Gastrocnemius medialis (tissue), 4 donors: ENCODE measurements around the gene PEMT. TPM values are rescaled to one million over a fixed set of nuclear protein-coding genes. Genes with fewer than 3 reads are reported as not detected.

ENCODE experiments used
- ATAC-seq, 2 donors: fragments of 150-250 bp; one replicate each; pipeline ENCODE4 v1.9.1; 2016
- DNase-seq, 2 donors: peaks; one replicate each; pipeline ENCODE4 v3.0.0-alpha.2; 2019
- H3K27ac ChIP-seq, 4 donors: fragments of 200-600 bp; sonication (generic); 1 replicate in 1 of 4; 2 replicates in 3 of 4; pipeline ENCODE4 v1.5.1; 2016 to 2018; ENCODE audit warnings: mild to moderate bottlenecking in 2 of 4, moderate library complexity in 1 of 4
- H3K27me3 ChIP-seq, 3 donors: fragments of 200-600 bp; sonication (generic) in 2 of 3; 1 replicate in 1 of 3; 2 replicates in 2 of 3; pipeline versions ENCODE4 v1.5.1 to v1.6.0; 2016 to 2019; ENCODE audit warnings: mild to moderate bottlenecking in 1 of 3, moderate library complexity in 1 of 3
- H3K36me3 ChIP-seq, 2 donors: fragments of 200-600 bp; sonication (generic) in 1 of 2; one replicate each; pipeline ENCODE4 v1.5.1; 2017 to 2018
- H3K4me1 ChIP-seq, 2 donors: fragments of 200-600 bp; sonication (generic) in 1 of 2; one replicate each; pipeline ENCODE4 v1.5.1; 2016 to 2017; ENCODE audit warnings: mild to moderate bottlenecking in 2 of 2
- H3K4me3 ChIP-seq, 4 donors: fragments of 200-600 bp; sonication (generic) in 3 of 4; 1 replicate in 1 of 4; 2 replicates in 3 of 4; pipeline ENCODE4 v1.5.1; 2016 to 2019; ENCODE audit warnings: mild to moderate bottlenecking in 2 of 4
- H3K9me3 ChIP-seq, 3 donors: fragments of 200-600 bp; sonication (generic) in 2 of 3; 1 replicate in 1 of 3; 2 replicates in 2 of 3; pipeline ENCODE4 v1.5.1; 2016 to 2019
- POLR2A ChIP-seq, 2 donors: fragments of 450-650 bp; IDR thresholded peaks; one replicate each; pipeline ENCODE4 v1.6.1; 2017; ENCODE audit warnings: antibody characterized with exemption in 2 of 2, mild to moderate bottlenecking in 2 of 2, moderate library complexity in 2 of 2
- in situ Hi-C, 4 donors: fragments of 200-750 bp; cut with MboI; loops; one replicate each; pipeline versions ENCODE4 v1.15.0 to v1.8.0; 2017; ENCODE audit warnings: low sequenced_read_pairs in 4 of 4
- intact Hi-C: fragments of 100-400 bp; cut with DNase I; formaldehyde crosslinking; loops from one replicate; pipeline ENCODE4 v1.15.1; 2023; ENCODE audit warnings: low total_unique reads
- total RNA-seq, 4 donors: library from RNA; depleted of rRNA; stranded (reverse); fragments of >200 nt; gene quantifications; one replicate each; pipeline versions ENCODE4 v1.1.0 to v1.2.3, GENCODE V29; 2016
- TF ChIP-seq, protein P1 (sequence below), 5 experiments: fragments of 450-650 bp in 3 of 5; fragments of 200-600 bp in 2 of 5; sonication (generic) in 2 of 5; IDR thresholded peaks in 4 of 5; conservative IDR thresholded peaks in 1 of 5; 1 replicate in 4 of 5; 2 replicates in 1 of 5; pipeline ENCODE4 v1.5.1; 2016 to 2019; ENCODE audit warnings: antibody characterized with exemption in 5 of 5, mild to moderate bottlenecking in 3 of 5, moderate library complexity in 3 of 5

PEMT gene
- total RNA-seq, 4 donors from 2014 or later, result 32.8 to 48.2 (median 34.2) TPM

- in situ Hi-C loops (loop anchor here (5.0 to 10.0 kb wide), 3 partner anchors 73 to 215 kb away; partner anchors contain the start of gene RASD1 (in 3 of the 4)), intact Hi-C loops (loop anchor here (1.0 kb wide), 1 partner anchor 215 kb away; no protein-coding TSS in a partner anchor)
- no peak for TF ChIP-seq POLR2A (IDR thresholded peaks at IDR 0.05)
- TF ChIP-seq, protein P1, sequence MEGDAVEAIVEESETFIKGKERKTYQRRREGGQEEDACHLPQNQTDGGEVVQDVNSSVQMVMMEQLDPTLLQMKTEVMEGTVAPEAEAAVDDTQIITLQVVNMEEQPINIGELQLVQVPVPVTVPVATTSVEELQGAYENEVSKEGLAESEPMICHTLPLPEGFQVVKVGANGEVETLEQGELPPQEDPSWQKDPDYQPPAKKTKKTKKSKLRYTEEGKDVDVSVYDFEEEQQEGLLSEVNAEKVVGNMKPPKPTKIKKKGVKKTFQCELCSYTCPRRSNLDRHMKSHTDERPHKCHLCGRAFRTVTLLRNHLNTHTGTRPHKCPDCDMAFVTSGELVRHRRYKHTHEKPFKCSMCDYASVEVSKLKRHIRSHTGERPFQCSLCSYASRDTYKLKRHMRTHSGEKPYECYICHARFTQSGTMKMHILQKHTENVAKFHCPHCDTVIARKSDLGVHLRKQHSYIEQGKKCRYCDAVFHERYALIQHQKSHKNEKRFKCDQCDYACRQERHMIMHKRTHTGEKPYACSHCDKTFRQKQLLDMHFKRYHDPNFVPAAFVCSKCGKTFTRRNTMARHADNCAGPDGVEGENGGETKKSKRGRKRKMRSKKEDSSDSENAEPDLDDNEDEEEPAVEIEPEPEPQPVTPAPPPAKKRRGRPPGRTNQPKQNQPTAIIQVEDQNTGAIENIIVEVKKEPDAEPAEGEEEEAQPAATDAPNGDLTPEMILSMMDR (IDR thresholded peaks at IDR 0.05 in 4 of 5, conservative IDR thresholded peaks at IDR 0.05 in 1 of 5), result peak; percentile 73 to 81 (median 76)
- no peaks in the 10 kb centered on the region for H3K36me3 ChIP-seq
- H3K4me1 ChIP-seq, result peaks cover 53 to 56% of the 10 kb centered on the region in 2 donors
- ATAC-seq (peak in 1 of 2 donors; percentile 18), DNase-seq (peak; percentile 61 to 72)
- no peaks in the 10 kb centered on the region for H3K9me3 ChIP-seq
- no peak overlapping the region for H3K4me3 ChIP-seq
- H3K27ac ChIP-seq, result peak overlapping the region in 3 of 4 donors; percentile 45 to 96 (median 58)
- H3K27me3 ChIP-seq, result no peaks in the 10 kb centered on the region
These were observed 21.2 kb downstream of the PEMT start for GRCh38 chr17:17570140-17570797.

- Histone ChIP-seq H3K36me3 (no peaks in the 10 kb centered on the region), H3K4me1 (peaks cover 56 to 57% of the 10 kb centered on the region in 2 donors), H3K27ac (peak overlapping the region in 3 of 4 donors; percentile 45 to 96 (median 58)), H3K9me3 (no peaks in the 10 kb centered on the region), H3K4me3 (no peak overlapping the region), H3K27me3 (no peaks in the 10 kb centered on the region)
- in situ Hi-C loops, result loop anchor here (5.0 to 10.0 kb wide), 4 partner anchors 67 to 215 kb away; partner anchors contain the start of gene RASD1 (in 3 of the 4)
- intact Hi-C loops, result loop anchor here (1.0 to 10.0 kb wide), 3 partner anchors 92 to 525 kb away; partner anchors contain the start of genes MED9 and MPRIP
- no peak for ATAC-seq
- DNase-seq, result no peak
- TF ChIP-seq POLR2A (IDR thresholded peaks at IDR 0.05), result no peak
- TF ChIP-seq, protein P1 (IDR thresholded peaks at IDR 0.05 in 4 of 5, conservative IDR thresholded peaks at IDR 0.05 in 1 of 5), result no peak
These were observed 21.8 kb downstream of the PEMT start for GRCh38 chr17:17569691-17570090.

DNA sequence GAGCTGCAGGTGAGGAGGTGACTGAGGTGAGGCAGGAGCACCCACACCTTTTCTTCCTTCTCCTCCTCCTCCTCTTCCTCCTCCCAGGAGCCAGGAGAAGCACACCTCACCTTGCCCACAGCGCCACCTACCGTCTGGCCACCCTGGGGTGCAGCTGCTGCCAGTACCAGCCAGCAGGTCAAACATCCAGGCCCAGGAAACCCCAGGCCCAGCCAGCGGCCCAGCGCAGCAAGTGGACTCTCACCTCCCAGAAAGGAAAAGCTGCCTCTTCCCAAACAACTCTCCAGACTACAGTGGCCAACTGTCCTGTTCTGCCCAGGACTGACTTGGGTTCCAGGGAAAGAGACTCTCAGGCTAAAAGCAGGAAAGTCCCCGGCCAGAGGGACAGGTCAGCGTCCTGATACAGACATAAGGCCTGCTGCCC, 22.7 kb downstream of the PEMT start:
- intact Hi-C loops, result loop anchor here (1.0 to 10.0 kb wide), 3 partner anchors 72 to 524 kb away; partner anchors contain the start of genes MED9, MPRIP and RASD1

DNA sequence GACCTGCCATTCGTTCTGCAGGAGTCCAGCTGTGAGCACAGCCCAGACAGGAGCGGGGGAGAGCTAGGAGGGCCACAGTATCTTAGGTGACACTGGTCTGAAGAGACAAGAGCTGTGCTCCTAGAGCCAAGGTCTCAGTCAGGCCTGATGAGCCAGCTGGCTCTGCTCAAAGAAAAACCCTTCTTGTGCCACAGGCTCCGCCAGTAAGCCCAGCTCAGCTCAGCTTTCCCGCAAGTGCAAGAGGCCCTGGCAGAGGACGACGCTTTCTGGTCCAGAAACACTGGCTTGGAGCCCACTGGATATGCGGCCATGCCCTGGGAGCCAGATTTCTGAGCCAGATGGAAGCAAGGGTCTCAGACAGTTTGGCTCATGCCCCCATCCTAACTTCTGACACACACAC, 23.9 kb downstream of the PEMT start:
- in situ Hi-C loops, result loop anchor here in 1 of 4 donors (5.0 kb wide), 1 partner anchor 65 kb away; no protein-coding TSS in a partner anchor
- H3K4me3 ChIP-seq, result peak overlapping the region in 2 of 4 donors; percentile 12 to 16
- no peaks in the 10 kb centered on the region for H3K27me3 ChIP-seq
- intact Hi-C loops, result loop anchor here (1.0 to 10.0 kb wide), 5 partner anchors 31 to 523 kb away; partner anchors contain the start of genes MED9, MPRIP and RASD1
- peak; percentile 8 to 21 for TF ChIP-seq POLR2A (IDR thresholded peaks at IDR 0.05)
- TF ChIP-seq, protein P1 (IDR thresholded peaks at IDR 0.05 in 4 of 5, conservative IDR thresholded peaks at IDR 0.05 in 1 of 5), result no peak
- peak overlapping the region; percentile 89 to 96 (median 94) for H3K27ac ChIP-seq
- no peaks in the 10 kb centered on the region for H3K9me3 ChIP-seq
- ATAC-seq, result peak; percentile 76 to 86
- peaks cover 57% of the 10 kb centered on the region in 2 donors for H3K4me1 ChIP-seq
- no peaks in the 10 kb centered on the region for H3K36me3 ChIP-seq
- peak; percentile 88 to 95 for DNase-seq

More for the DNA sequence above, 22.7 kb downstream of the PEMT start:
- H3K36me3 ChIP-seq, result no peaks in the 10 kb centered on the region
- DNase-seq (peak; percentile 65 to 79), ATAC-seq (peak; percentile 36)
- TF ChIP-seq, protein P1 (IDR thresholded peaks at IDR 0.05 in 4 of 5, conservative IDR thresholded peaks at IDR 0.05 in 1 of 5), result peak; percentile 80 to 93 (median 90)
- no peak for TF ChIP-seq POLR2A (IDR thresholded peaks at IDR 0.05)
- peaks cover 56 to 57% of the 10 kb centered on the region in 2 donors for H3K4me1 ChIP-seq
- H3K4me3 ChIP-seq, result no peak overlapping the region
- H3K27ac ChIP-seq, result peak overlapping the region; percentile 25 to 96 (median 94)
- in situ Hi-C loops, result loop anchor here in 1 of 4 donors (5.0 kb wide), 1 partner anchor 66 kb away; no protein-coding TSS in a partner anchor
- H3K9me3 ChIP-seq, result no peaks in the 10 kb centered on the region
- H3K27me3 ChIP-seq, result no peaks in the 10 kb centered on the region
